AG04449 (cell line): ENCODE measurements around the gene LAMA1.
A peak's percentile ranks its signal among the peaks of the same experiment; 100 is the strongest.

Source experiments
- CTCF ChIA-PET: fragments of 350-600 bp; formaldehyde crosslinking; extraction: SDS; loops from one replicate; lab custom pipeline; 2021; ENCODE audit warnings: antibody characterized with exemption; lab: Yijun Ruan, JAX
- POLR2A ChIA-PET: fragments of 400-600, 350-600 bp; formaldehyde crosslinking; extraction: SDS; loops from one replicate; lab custom pipeline; 2020; ENCODE audit warnings: antibody characterized with exemption, inconsistent platforms; lab: Yijun Ruan, JAX
- DNase-seq: peaks from one replicate; pipeline ENCODE4 v3.0.0-alpha.2; 2010; ENCODE audit warnings: low read depth, low spot score
- H3K4me3 ChIP-seq: 2 replicates; pipeline ENCODE4 v1.5.1; 2011; ENCODE audit warnings: low read depth, mild to moderate bottlenecking, control low read depth, low read length
- TF ChIP-seq, protein P1 (sequence below): IDR thresholded peaks from one replicate; pipeline ENCODE4 v1.5.1; 2011; ENCODE audit warnings: mild to moderate bottlenecking, moderate library complexity, low read length, control low read depth, inconsistent platforms; ENCODE audit not compliant: insufficient read depth; ENCODE audit errors: missing control alignments

Gene LAMA1

DNA sequence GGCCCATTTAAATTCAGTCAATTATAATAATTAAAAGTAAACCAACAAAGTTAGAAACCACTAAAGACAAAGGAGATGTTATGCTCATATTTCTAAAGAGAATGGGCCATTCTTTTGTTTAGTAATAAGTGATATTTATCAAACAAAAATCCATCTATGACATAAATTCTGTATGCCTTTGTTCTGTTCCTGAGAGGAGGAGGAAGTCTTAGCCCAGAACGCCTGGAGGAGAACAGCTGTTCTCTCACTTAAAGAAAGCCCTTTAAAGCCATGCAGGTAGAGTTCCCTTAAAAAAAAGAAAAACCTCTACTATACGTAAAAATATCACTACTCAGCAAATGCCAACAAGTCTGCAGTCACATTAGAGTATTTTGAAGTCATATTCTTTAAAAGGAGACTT is 15.5 kb downstream of the LAMA1 start:
- ChIA-PET CTCF (no interaction called here), POLR2A (no interaction called here)
- H3K4me3 ChIP-seq: no peak overlapping the region
- DNase-seq: no peak
- TF ChIP-seq, protein P1, sequence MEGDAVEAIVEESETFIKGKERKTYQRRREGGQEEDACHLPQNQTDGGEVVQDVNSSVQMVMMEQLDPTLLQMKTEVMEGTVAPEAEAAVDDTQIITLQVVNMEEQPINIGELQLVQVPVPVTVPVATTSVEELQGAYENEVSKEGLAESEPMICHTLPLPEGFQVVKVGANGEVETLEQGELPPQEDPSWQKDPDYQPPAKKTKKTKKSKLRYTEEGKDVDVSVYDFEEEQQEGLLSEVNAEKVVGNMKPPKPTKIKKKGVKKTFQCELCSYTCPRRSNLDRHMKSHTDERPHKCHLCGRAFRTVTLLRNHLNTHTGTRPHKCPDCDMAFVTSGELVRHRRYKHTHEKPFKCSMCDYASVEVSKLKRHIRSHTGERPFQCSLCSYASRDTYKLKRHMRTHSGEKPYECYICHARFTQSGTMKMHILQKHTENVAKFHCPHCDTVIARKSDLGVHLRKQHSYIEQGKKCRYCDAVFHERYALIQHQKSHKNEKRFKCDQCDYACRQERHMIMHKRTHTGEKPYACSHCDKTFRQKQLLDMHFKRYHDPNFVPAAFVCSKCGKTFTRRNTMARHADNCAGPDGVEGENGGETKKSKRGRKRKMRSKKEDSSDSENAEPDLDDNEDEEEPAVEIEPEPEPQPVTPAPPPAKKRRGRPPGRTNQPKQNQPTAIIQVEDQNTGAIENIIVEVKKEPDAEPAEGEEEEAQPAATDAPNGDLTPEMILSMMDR: no peak

DNA sequence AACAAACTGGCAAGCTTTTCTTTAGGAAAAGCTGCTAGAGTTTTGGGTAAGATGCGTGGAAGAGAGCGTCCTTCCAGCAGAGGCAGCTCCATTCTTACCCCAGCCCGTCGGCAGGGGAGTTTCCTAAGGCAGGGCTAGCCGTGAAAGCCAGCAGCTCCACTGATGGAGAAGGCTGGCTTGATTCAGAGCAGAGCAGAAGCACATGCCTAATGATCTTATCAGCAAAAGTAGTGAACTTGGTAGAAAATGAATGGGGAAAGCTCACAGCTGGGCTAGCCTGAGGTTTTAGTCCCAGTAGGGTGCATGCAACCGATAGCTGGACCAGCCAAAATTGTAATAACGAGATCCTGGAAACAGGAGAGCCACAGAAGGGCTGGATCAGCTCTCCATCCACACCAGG is 20.8 kb downstream of the LAMA1 start:
- no peak for DNase-seq
- H3K4me3 ChIP-seq: no peak overlapping the region
- TF ChIP-seq, protein P1: no peak
- CTCF ChIA-PET: no interaction called here
- POLR2A ChIA-PET: no interaction called here

DNA sequence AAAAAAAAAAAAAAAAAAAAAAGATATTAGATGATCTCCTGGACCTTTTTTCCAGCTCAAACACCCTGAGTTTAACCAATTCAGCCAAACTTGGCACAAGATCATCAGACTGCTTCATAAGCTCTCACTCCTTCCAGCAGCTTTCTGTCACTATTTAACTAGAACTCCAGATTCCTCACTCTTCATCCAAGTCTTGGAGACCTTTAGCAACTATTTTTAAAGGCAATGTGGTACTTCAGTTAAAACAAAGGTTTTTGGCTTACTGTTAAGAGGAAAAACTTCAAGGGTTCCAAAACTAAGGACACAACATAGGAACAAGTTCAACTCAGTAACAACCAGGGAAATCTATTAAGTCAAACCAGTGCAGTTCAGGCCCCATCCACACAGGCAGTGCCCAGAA is 23.2 kb downstream of the LAMA1 start:
- DNase-seq: no peak
- ChIA-PET CTCF (no interaction called here), POLR2A (no interaction called here)
- TF ChIP-seq, protein P1: no peak
- no peak overlapping the region for H3K4me3 ChIP-seq

DNA sequence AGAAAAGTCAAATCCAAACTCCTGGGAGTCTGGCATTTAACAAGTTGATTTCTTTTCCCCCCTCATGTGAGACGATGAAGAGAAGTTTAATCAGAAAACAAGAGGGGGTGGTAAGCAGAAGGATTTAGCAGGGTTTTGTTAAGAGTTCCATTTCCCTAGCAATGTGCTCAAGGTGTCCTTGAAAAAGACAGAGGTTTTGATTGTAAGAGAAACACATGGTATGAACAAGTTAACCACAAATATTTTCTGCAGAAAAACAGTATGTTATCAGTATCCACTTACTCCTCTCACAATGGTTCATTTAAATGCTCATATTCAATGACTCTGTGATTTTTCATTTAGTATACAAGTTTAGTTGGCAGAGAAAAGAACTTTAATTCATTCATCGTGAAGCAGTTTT is 26.8 kb downstream of the LAMA1 start:
- POLR2A ChIA-PET: no interaction called here
- no peak overlapping the region for H3K4me3 ChIP-seq
- TF ChIP-seq, protein P1: no peak
- CTCF ChIA-PET: interaction anchor here (1.4 kb wide), 1 partner anchor 87 kb away, joined by 3 read pairs; no protein-coding TSS in a partner anchor
- no peak for DNase-seq

DNA sequence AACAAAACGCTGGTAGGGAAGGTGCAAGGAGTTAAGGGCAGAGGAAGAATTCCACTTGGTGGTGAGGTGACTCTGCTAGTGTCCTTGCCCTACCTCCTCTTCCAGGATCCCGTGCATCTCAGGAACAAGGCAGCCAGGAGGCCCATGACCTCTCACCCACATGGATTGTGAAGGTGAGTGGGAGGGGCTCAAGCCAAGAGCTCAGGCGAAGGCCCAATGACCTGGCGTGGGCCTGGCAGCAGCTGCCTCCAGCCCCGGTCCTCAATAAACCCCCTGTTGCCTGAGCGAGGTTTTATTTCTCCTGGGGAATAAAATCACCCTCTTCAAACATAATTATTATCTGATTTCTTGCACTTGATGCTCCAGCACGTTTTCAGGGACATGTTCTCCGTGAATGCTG is 28.2 kb downstream of the LAMA1 start:
- no peak for DNase-seq
- CTCF ChIA-PET: interaction anchor here (1.4 kb wide), 1 partner anchor 88 kb away, joined by 3 read pairs; no protein-coding TSS in a partner anchor
- no peak overlapping the region for H3K4me3 ChIP-seq
- TF ChIP-seq, protein P1: no peak
- POLR2A ChIA-PET: no interaction called here

DNA sequence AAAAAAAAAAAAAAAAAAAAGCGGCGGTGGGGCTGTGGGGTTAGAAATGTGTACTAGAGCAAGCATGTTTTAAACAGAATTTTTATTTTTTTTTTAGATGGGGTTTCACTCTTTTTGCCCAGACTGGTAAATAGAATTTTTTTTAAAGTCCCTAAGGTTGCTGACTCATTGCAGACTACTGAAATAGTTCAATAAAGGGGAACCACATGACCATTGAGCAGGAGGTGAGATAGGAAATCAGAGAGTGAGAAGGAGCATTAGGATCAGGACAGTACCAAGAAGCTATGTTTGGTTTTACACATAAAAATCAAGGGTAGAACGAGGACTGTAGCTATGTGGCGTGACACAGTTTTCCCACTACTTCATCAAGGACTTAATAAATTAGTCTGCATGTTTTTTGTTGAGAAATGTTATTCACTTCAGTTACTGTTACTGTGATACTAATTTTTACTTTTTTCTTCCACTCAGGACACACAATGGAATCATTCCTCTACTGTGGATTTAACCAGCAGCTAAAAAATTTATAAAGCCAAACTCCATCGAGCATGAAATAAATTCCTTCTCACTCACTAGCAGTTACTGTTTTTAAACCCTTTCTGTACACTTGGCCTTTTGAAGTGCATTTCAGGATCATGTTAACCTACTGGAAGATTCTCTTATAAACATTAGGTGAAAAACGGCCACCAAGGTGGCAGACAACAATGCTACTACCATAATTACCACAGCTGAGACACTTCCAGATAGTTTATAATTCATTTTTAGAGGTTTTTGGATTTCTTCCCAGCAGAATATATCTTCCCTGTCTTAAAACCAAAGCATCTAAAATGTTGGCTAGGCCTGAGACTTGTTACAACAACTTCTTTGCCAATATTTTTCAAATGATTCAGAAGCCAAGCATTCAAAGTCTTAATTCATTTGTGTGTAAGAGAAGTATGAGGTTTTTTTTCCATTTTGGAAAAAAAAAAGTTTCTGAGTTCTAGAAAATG is 33.2 kb downstream of the LAMA1 start:
- DNase-seq: peak; percentile 53
- H3K4me3 ChIP-seq: no peak overlapping the region
- ChIA-PET CTCF (no interaction called here), POLR2A (no interaction called here)
- TF ChIP-seq, protein P1: no peak
